ENCODE data around the gene ACP5.

The ACP5 gene

DNA sequence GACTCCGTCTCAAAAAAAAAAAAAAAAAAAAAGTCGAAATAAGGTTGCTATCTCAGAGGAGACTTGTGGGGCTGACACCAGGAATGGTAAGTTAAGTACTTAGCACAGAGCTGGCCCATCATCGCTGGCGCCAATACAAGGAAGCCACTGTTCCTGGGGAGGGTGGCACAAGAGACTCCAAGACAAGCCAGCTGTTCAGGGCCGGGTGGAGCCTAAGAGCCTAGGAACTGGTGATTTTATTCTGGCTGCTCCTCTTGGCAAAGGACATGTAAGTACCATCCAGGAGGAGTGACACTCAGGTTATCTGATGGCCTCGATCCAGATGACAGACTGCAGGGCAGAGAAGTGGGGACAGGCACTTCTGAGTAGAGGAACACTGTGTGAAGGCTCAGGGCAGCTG is 22.2 kb downstream of the ACP5 start:
- Histone ChIP-seq H3K27ac (ENCODE audit: low read length) (no peak overlapping the region), H3K4me1 (ENCODE audit: low read length) (peaks cover 6% of the 10 kb centered on the region; the same call in 1 of the 2 replicates), H3K4me3 (ENCODE audit: low read length) (no peak overlapping the region), H3K79me2 (ENCODE audit: low read length) (peaks cover 35% of the 10 kb centered on the region), H2AFZ (ENCODE audit: low read length) (no peak overlapping the region), H3K9me3 (replicated peaks; ENCODE audit: insufficient read depth, low read length) (no peaks in the 10 kb centered on the region), H3K9me2 (replicated peaks; ENCODE audit: insufficient read depth, low read length) (no peaks in the 10 kb centered on the region), H3K4me2 (ENCODE audit: low read depth, low read length) (no peak overlapping the region), H4K20me1 (ENCODE audit: insufficient read depth, low read length) (no peaks in the 10 kb centered on the region), H3K9ac (ENCODE audit: low read length) (no peak overlapping the region), H3K36me3 (replicated peaks; ENCODE audit: insufficient read depth, low read length) (no peaks in the 10 kb centered on the region), H3F3A (ENCODE audit: insufficient read depth, low read length) (peaks cover 3% of the 10 kb centered on the region; the same call in 1 of the 2 replicates), H3K27me3 (replicated peaks; ENCODE audit: insufficient read depth, low read length) (no peaks in the 10 kb centered on the region)
- no peak for TF ChIP-seq EZH2phosphoT487 (IDR thresholded peaks at IDR 0.05; ENCODE audit: low read length)
- TF ChIP-seq, protein P1, sequence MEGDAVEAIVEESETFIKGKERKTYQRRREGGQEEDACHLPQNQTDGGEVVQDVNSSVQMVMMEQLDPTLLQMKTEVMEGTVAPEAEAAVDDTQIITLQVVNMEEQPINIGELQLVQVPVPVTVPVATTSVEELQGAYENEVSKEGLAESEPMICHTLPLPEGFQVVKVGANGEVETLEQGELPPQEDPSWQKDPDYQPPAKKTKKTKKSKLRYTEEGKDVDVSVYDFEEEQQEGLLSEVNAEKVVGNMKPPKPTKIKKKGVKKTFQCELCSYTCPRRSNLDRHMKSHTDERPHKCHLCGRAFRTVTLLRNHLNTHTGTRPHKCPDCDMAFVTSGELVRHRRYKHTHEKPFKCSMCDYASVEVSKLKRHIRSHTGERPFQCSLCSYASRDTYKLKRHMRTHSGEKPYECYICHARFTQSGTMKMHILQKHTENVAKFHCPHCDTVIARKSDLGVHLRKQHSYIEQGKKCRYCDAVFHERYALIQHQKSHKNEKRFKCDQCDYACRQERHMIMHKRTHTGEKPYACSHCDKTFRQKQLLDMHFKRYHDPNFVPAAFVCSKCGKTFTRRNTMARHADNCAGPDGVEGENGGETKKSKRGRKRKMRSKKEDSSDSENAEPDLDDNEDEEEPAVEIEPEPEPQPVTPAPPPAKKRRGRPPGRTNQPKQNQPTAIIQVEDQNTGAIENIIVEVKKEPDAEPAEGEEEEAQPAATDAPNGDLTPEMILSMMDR (IDR thresholded peaks at IDR 0.05; ENCODE audit: low read length) = no peak
- no peak for TF ChIP-seq EZH2 (optimal IDR thresholded peaks at IDR 0.05; ENCODE audit: low read depth, low read length)
- no peak for DNase-seq

DNA sequence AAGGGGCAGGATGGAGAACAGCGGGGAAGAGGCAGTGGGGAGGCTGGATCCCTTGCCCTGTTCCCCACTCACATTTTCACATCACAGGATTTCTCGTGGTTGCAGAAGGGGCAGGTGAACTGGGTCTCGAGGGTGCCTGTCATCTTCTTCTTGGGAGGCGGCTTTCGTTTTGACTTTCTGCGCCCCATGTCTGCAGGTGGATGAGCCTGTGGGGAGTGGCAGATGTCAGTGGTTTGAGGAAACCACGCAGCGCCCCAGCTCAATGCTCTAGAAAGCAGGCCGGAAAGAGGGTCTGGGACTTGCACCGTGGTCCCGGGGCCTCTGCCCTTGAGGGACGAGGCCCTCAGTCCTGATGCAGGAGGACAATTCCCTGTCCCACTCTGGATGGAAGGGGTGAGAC is 23.3 kb downstream of the ACP5 start:
- peaks cover 35% of the 10 kb centered on the region for H3K79me2 ChIP-seq (ENCODE audit: low read length)
- no peak overlapping the region for H3K4me2 ChIP-seq (ENCODE audit: low read depth, low read length)
- H3K27me3 ChIP-seq (replicated peaks; ENCODE audit: insufficient read depth, low read length) = no peaks in the 10 kb centered on the region
- TF ChIP-seq EZH2 (optimal IDR thresholded peaks at IDR 0.05; ENCODE audit: low read depth, low read length) (no peak), EZH2phosphoT487 (IDR thresholded peaks at IDR 0.05; ENCODE audit: low read length) (no peak)
- TF ChIP-seq, protein P1 (IDR thresholded peaks at IDR 0.05; ENCODE audit: low read length) = no peak
- H3K9me2 ChIP-seq (replicated peaks; ENCODE audit: insufficient read depth, low read length) = no peaks in the 10 kb centered on the region
- no peaks in the 10 kb centered on the region for H3F3A ChIP-seq (ENCODE audit: insufficient read depth, low read length)
- H2AFZ ChIP-seq (ENCODE audit: low read length) = no peak overlapping the region
- no peak overlapping the region for H3K27ac ChIP-seq (ENCODE audit: low read length)
- no peak overlapping the region for H3K9ac ChIP-seq (ENCODE audit: low read length)
- no peaks in the 10 kb centered on the region for H4K20me1 ChIP-seq (ENCODE audit: insufficient read depth, low read length)
- H3K36me3 ChIP-seq (replicated peaks; ENCODE audit: insufficient read depth, low read length) = no peaks in the 10 kb centered on the region
- no peak for DNase-seq
- peaks cover 6% of the 10 kb centered on the region; the same call in 1 of the 2 replicates for H3K4me1 ChIP-seq (ENCODE audit: low read length)
- no peaks in the 10 kb centered on the region for H3K9me3 ChIP-seq (replicated peaks; ENCODE audit: insufficient read depth, low read length)
- no peak overlapping the region for H3K4me3 ChIP-seq (ENCODE audit: low read length)

DNA sequence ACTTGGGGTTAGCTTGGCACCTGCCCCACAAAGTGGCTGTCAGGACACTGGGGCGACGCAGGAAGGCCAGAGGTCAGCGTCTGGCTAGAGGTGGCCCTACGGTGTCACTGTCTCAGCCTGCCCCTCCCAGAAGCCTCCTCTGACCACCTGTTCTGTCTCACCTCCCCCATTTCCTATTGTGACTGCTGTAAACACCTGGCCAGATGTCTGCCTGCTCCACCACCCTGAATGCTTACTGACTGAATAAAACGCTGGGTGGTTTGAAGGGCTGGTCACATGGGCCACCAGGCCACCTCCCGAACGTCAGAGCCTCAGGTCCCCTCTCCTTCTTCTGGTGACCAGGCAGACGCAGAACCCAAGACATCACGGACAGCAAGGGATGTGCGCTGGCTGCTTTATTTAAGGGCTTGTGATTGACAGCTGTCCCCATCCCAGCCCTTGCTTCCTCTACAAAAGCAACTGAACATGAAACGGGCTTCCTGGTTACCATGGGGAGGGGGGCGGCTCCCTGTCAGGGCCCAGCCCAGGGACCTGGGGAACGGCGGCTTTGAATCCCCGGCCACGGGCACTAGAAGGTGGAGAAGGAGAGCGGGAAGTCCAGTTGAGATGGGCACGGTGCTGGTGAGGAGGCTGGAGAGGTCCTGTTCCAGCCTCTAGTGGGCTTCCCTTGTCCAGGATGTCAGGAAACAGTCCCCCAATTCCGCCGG is 24.6 kb downstream of the ACP5 start:
- no peaks in the 10 kb centered on the region for H3K36me3 ChIP-seq (replicated peaks; ENCODE audit: insufficient read depth, low read length)
- peaks cover 24% of the 10 kb centered on the region for H3K79me2 ChIP-seq (ENCODE audit: low read length)
- no peak overlapping the region for H3K9ac ChIP-seq (ENCODE audit: low read length)

More for the DNA sequence above, 24.6 kb downstream of the ACP5 start:
- Histone ChIP-seq H3K9me2 (replicated peaks; ENCODE audit: insufficient read depth, low read length) (no peaks in the 10 kb centered on the region), H3K27ac (ENCODE audit: low read length) (no peak overlapping the region), H3F3A (ENCODE audit: insufficient read depth, low read length) (no peaks in the 10 kb centered on the region), H4K20me1 (ENCODE audit: insufficient read depth, low read length) (no peaks in the 10 kb centered on the region), H3K4me3 (ENCODE audit: low read length) (no peak overlapping the region), H3K4me1 (ENCODE audit: low read length) (peaks cover 2% of the 10 kb centered on the region; the same call in 1 of the 2 replicates), H2AFZ (ENCODE audit: low read length) (no peak overlapping the region), H3K27me3 (replicated peaks; ENCODE audit: insufficient read depth, low read length) (no peaks in the 10 kb centered on the region), H3K4me2 (ENCODE audit: low read depth, low read length) (no peak overlapping the region), H3K9me3 (replicated peaks; ENCODE audit: insufficient read depth, low read length) (no peaks in the 10 kb centered on the region)
- no peak for DNase-seq
- TF ChIP-seq, protein P1 (IDR thresholded peaks at IDR 0.05; ENCODE audit: low read length) = no peak
- no peak for TF ChIP-seq EZH2phosphoT487 (IDR thresholded peaks at IDR 0.05; ENCODE audit: low read length)
- TF ChIP-seq EZH2 (optimal IDR thresholded peaks at IDR 0.05; ENCODE audit: low read depth, low read length) = no peak

All from MM.1S (cell line).